HFF-Myc (cell line): Measurements from ENCODE around the gene KLF13.

ENCODE experiments used
- DNase-seq: peaks from one replicate; pipeline ENCODE4 v3.0.0-alpha.2; 2011; ENCODE audit warnings: low read depth; ENCODE audit errors: extremely low read depth
- H3K4me3 ChIP-seq: replicated peaks from 2 replicates; pipeline ENCODE4 v1.5.1; 2011; ENCODE audit warnings: low read depth, mild to moderate bottlenecking, control low read depth, low read length
- TF ChIP-seq, protein P1 (sequence below): IDR thresholded peaks from 2 replicates; pipeline ENCODE4 v1.5.1; 2012; ENCODE audit warnings: mild to moderate bottlenecking, low read depth, low read length, control low read depth; ENCODE audit errors: missing control alignments

Gene KLF13

GRCh38 chr15:31340592-31340991, 14.0 kb downstream of the KLF13 start:
- no peak overlapping the region for H3K4me3 ChIP-seq
- no peak for DNase-seq
- TF ChIP-seq, protein P1, sequence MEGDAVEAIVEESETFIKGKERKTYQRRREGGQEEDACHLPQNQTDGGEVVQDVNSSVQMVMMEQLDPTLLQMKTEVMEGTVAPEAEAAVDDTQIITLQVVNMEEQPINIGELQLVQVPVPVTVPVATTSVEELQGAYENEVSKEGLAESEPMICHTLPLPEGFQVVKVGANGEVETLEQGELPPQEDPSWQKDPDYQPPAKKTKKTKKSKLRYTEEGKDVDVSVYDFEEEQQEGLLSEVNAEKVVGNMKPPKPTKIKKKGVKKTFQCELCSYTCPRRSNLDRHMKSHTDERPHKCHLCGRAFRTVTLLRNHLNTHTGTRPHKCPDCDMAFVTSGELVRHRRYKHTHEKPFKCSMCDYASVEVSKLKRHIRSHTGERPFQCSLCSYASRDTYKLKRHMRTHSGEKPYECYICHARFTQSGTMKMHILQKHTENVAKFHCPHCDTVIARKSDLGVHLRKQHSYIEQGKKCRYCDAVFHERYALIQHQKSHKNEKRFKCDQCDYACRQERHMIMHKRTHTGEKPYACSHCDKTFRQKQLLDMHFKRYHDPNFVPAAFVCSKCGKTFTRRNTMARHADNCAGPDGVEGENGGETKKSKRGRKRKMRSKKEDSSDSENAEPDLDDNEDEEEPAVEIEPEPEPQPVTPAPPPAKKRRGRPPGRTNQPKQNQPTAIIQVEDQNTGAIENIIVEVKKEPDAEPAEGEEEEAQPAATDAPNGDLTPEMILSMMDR, result no peak

GRCh38 chr15:31341071-31341470, 14.4 kb downstream of the KLF13 start:
- DNase-seq, result no peak
- no peak overlapping the region for H3K4me3 ChIP-seq
- TF ChIP-seq, protein P1, result no peak

DNA sequence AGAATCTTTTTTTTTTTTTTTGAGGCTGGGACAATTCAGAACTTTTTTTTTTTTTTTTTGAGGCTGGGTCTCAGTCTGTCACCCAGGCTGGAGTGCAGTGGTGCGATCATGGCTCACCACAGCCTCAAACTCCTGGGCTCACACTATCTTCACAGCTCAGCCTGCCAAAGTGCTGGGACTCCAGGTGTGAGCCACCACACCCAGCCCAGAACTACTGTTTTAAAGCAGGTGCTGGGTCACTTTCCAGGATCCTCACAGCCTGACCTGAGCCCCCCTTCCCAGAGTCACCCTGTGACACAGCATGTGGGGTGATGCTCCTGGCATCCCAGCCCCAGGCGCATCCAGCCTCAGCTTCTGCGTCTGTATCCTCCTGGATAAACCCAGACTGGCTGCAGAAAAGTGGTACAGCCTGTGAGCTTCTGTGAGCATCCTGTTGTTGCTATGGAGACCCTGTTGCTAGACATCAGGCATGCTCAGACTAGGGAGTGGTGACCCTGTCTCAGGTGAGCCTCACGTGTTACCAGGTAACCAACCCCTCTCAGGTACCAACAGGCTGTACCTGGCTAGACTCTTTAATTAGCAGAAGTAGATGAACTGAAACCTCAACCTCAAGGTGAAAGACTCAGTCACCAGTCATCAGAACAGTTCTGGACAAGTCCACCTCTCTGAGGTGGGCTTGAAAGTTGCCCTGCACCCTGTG, 15.0 kb downstream of the KLF13 start:
- no peak for DNase-seq
- TF ChIP-seq, protein P1, result no peak
- H3K4me3 ChIP-seq, result no peak overlapping the region

DNA sequence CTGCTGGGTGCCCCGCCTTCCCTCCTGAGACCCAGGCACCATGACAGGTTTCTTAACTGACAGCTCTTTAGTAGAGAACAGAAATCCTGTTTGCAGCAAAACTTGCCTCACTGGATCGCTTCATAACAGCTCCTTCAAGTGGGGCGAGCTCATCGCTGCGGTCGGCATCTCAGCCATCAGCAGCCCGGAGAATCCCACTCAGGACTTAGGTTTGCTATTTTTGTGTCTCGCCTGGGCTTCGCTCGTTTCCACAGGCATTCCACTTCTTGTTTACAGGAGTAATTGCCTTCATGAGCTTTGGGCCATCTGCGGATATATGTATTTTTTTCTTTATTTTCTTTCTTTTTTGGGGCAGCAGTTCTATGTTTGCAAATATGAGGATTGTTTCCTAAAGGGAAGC, 15.7 kb downstream of the KLF13 start:
- no peak for DNase-seq
- TF ChIP-seq, protein P1, result no peak
- H3K4me3 ChIP-seq, result no peak overlapping the region

DNA sequence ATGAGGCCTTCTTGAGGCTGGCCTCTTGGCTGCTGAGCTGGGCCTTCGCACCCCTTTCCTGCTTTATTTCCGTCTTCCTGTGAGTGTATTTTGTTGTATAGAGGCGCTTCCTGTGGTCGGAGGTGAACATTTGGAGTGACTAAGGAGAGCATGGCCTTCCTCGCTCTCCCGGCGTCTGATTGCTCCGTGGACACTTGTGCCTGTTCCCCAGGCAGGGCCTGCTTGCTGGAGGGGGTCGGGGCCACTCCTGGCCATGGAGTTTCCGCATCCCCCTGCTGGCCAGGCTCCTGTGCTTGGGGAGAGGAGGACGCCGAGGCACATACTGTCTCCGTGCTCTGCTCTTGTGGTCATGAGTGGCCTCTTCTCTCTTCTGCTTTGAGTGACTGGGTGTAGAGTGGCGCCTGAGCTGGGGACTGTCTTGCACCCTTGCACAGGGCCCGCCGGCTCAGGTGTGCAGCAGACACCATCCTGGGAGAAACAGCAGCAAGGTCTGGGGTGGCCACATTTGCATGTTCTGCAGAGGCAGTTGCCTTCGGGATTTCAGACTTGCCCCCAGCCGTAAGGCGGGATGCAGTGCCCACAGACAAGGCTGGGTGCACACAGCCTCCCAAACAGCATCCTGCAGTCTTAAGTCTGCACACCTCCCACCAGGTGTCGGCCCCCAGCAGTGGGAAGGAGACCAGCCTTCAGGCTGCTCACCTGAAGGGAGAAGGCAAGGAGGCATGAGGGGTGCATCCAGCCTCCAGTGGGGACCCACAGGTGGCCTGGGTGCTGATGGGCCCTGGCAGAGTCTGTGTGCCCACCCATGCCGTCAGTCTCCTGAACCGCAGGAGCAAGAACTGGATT, 16.4 kb downstream of the KLF13 start:
- no peak overlapping the region for H3K4me3 ChIP-seq
- TF ChIP-seq, protein P1, result no peak
- DNase-seq, result no peak

DNA sequence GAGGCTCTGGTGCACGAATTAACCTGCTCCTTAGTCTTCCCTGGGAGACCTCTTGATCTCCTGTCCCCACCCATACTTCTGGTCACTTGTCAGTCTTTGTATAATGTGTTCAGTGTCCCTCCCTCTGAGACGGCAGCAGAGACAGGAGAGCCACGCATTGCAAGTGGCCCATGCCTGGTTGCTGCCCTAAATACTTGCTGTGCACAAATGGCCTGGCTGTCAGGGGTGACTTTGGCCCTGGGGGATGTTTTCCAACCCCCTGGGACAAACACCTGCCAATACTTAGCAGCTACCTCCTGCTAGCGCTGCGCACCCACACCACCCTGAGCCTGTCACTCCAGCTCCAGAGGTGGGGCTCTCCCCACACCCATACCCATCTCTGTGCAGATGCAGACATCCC, 17.2 kb downstream of the KLF13 start:
- TF ChIP-seq, protein P1, result no peak
- no peak for DNase-seq
- no peak overlapping the region for H3K4me3 ChIP-seq
